Measurements from ENCODE around the gene NDUFAF5. TPM values are rescaled to one million over a fixed set of nuclear protein-coding genes. Genes with fewer than 3 reads are reported as not detected.

The NDUFAF5 gene
- total RNA-seq, 1 donor from 2014 or later: 51.2 TPM

DNA sequence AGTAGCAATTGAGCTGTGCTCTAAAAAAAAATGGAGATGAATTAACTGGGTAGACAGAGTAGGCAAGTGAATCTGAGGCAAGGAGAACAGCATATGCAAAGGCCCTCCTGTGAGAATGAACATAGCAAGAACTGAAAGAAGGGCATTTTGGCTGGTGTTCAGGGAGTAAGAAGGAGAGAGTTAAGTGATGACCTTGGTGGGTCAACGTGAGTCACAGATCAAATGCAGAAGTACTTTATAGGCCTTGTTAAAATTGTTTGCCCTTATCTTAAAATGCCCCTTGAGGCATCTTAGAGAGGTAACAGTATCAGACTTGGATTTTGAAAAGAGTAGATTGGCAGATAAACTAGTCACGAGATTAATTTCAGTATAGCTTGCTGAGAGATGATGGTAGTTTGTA is 24.5 kb downstream of the NDUFAF5 start:
- Mint-ChIP-seq H3K36me3 (ENCODE audit: unreplicated experiment) (no peaks in the 10 kb centered on the region), H3K4me3 (ENCODE audit: unreplicated experiment) (no peak overlapping the region), H3K9me3 (ENCODE audit: unreplicated experiment) (no peaks in the 10 kb centered on the region), H3K27ac (ENCODE audit: unreplicated experiment) (no peak overlapping the region), H3K27me3 (ENCODE audit: unreplicated experiment) (no peaks in the 10 kb centered on the region), H3K4me1 (ENCODE audit: low read depth, unreplicated experiment) (no peaks in the 10 kb centered on the region)
- DNase-seq: no peak
- TF ChIP-seq, protein P1, sequence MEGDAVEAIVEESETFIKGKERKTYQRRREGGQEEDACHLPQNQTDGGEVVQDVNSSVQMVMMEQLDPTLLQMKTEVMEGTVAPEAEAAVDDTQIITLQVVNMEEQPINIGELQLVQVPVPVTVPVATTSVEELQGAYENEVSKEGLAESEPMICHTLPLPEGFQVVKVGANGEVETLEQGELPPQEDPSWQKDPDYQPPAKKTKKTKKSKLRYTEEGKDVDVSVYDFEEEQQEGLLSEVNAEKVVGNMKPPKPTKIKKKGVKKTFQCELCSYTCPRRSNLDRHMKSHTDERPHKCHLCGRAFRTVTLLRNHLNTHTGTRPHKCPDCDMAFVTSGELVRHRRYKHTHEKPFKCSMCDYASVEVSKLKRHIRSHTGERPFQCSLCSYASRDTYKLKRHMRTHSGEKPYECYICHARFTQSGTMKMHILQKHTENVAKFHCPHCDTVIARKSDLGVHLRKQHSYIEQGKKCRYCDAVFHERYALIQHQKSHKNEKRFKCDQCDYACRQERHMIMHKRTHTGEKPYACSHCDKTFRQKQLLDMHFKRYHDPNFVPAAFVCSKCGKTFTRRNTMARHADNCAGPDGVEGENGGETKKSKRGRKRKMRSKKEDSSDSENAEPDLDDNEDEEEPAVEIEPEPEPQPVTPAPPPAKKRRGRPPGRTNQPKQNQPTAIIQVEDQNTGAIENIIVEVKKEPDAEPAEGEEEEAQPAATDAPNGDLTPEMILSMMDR (IDR thresholded peaks at IDR 0.05; ENCODE audit: partially characterized antibody, unreplicated experiment): no peak

DNA sequence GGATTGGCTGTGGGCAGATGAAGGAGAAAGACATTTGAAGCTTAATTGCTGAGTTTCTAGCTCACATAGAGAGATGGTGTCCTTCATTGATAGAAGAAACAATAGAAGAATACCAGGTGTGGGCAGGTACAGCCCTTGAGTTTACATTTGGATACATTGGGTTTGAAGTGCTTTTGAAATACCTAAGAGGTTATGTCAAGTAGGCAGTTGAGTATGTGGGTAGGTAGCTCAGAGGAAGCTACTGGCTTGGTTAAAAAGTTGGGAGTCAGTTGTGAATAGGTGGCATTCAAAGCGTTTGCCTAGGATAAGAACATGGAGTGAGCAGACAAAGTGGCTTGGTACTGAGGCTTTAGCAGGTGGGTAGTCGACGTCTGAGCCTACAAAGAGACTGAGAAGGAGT is 25.0 kb downstream of the NDUFAF5 start:
- DNase-seq: no peak

DNA sequence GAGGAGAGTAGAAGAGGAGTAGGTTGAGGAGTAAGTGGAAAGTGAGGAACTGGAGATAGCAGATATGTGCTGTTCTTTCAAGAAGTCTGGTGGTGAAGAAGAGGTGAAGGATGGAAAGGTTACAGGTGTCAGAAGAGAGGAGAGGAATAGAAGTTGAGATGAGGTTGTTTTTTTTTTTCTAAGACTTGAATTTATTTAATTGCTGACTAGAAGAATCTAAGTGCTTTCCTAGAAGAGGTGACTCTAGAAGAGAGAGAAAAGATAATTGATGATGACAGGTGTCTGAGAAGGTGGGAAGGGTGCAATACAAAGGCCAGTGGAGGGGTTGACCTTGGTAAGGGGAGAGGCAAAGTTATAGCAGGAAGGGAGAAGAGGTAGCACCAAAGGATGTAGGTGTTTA is 25.6 kb downstream of the NDUFAF5 start:
- H3K4me3 Mint-ChIP-seq (ENCODE audit: unreplicated experiment): no peak overlapping the region
- H3K36me3 Mint-ChIP-seq (ENCODE audit: unreplicated experiment): no peaks in the 10 kb centered on the region
- no peaks in the 10 kb centered on the region for H3K27me3 Mint-ChIP-seq (ENCODE audit: unreplicated experiment)
- H3K27ac Mint-ChIP-seq (ENCODE audit: unreplicated experiment): no peak overlapping the region
- H3K9me3 Mint-ChIP-seq (ENCODE audit: unreplicated experiment): no peaks in the 10 kb centered on the region
- H3K4me1 Mint-ChIP-seq (ENCODE audit: low read depth, unreplicated experiment): no peaks in the 10 kb centered on the region
- DNase-seq: no peak
- TF ChIP-seq, protein P1 (IDR thresholded peaks at IDR 0.05; ENCODE audit: partially characterized antibody, unreplicated experiment): no peak

More for the DNA sequence above, 25.0 kb downstream of the NDUFAF5 start:
- Mint-ChIP-seq H3K27ac (ENCODE audit: unreplicated experiment) (no peak overlapping the region), H3K4me3 (ENCODE audit: unreplicated experiment) (no peak overlapping the region), H3K27me3 (ENCODE audit: unreplicated experiment) (no peaks in the 10 kb centered on the region), H3K9me3 (ENCODE audit: unreplicated experiment) (no peaks in the 10 kb centered on the region), H3K36me3 (ENCODE audit: unreplicated experiment) (no peaks in the 10 kb centered on the region), H3K4me1 (ENCODE audit: low read depth, unreplicated experiment) (no peaks in the 10 kb centered on the region)
- TF ChIP-seq, protein P1 (IDR thresholded peaks at IDR 0.05; ENCODE audit: partially characterized antibody, unreplicated experiment): no peak

DNA sequence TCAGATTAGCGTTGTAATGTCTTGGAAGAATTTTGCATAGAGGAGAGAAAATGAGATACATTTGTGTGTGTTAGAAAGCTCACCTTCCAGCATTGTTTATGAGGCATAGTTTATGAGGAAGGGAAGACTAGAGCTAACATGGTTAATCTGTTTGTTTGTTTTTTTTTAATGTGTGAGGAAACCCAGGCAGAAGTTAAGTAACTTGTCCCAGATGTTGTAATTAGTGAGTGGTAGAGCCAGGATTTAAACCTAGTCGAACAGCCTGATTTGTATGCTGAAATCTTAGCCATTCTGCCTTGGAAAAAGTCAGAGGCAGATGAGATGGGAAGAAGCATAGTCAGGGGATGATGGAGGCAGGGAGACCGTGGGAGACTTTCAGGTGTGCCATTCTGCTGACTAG is 29.1 kb downstream of the NDUFAF5 start:
- DNase-seq: no peak

DNA sequence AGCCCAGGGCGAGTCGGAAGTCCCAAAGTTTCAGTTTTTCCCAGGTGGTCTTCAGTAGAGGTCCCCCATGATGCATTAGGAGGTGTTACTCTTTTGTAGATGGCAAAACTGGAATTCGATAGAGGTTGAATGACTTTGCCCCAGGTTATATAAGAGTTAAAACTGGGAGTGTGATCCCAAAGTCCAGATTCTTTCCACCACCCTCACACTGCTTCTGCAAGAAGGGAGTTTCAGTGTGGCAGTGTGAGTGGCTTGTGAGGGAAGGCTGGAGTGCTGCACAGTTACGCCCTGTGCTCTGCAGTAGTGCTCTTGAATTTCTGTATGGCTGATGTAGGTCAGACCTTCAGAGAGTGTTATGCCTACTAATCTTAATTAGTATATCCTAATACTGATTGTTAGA is 29.8 kb downstream of the NDUFAF5 start:
- no peak for DNase-seq
- Mint-ChIP-seq H3K4me1 (ENCODE audit: low read depth, unreplicated experiment) (no peaks in the 10 kb centered on the region), H3K36me3 (ENCODE audit: unreplicated experiment) (no peaks in the 10 kb centered on the region), H3K27me3 (ENCODE audit: unreplicated experiment) (no peaks in the 10 kb centered on the region), H3K4me3 (ENCODE audit: unreplicated experiment) (no peak overlapping the region), H3K27ac (ENCODE audit: unreplicated experiment) (no peak overlapping the region), H3K9me3 (ENCODE audit: unreplicated experiment) (no peaks in the 10 kb centered on the region)
- TF ChIP-seq, protein P1 (IDR thresholded peaks at IDR 0.05; ENCODE audit: partially characterized antibody, unreplicated experiment): no peak

More for the DNA sequence above, 29.1 kb downstream of the NDUFAF5 start:
- Mint-ChIP-seq H3K9me3 (ENCODE audit: unreplicated experiment) (no peaks in the 10 kb centered on the region), H3K27me3 (ENCODE audit: unreplicated experiment) (no peaks in the 10 kb centered on the region), H3K36me3 (ENCODE audit: unreplicated experiment) (no peaks in the 10 kb centered on the region), H3K4me1 (ENCODE audit: low read depth, unreplicated experiment) (no peaks in the 10 kb centered on the region), H3K4me3 (ENCODE audit: unreplicated experiment) (no peak overlapping the region), H3K27ac (ENCODE audit: unreplicated experiment) (no peak overlapping the region)
- TF ChIP-seq, protein P1 (IDR thresholded peaks at IDR 0.05; ENCODE audit: partially characterized antibody, unreplicated experiment): no peak

Measured in glutamatergic neuron (in vitro differentiated cells).